DOHH2 (cell line): ENCODE measurements around the gene LTO1.

Source experiments
- EZH2phosphoT487 ChIP-seq: fragments of 200-600 bp; sonication (generic); IDR thresholded peaks from 2 replicates; pipeline ENCODE4 v1.6.1; 2017; ENCODE audit warnings: borderline replicate concordance, mild to moderate bottlenecking, antibody characterized with exemption, low read length, moderate library complexity, mixed read lengths
- TF ChIP-seq, protein P1 (sequence below): fragments of 200-600 bp; sonication (generic); IDR thresholded peaks from one replicate; pipeline ENCODE4 v1.5.1; 2014; ENCODE audit warnings: antibody characterized with exemption, mild to moderate bottlenecking, low read depth, low read length; ENCODE audit not compliant: poor library complexity, severe bottlenecking

DNA sequence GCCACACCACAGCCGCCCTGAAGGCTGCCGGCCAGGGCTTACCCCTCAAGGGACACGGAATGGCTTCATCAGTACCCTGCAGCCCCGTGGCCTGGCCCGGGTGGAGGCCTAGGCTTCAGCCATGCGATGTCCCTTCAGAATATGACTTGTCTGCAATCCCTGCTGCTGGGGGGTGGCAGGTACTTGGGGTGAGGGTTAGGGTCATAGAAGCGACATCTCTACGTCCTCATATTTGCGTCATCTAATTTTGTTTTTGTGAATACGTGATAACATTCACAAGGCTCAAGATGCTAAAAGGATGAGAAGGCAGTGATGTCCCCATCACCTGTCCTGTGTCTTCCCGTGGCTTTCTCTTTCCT, 27.8 kb downstream of the LTO1 start:
- TF ChIP-seq, protein P1, sequence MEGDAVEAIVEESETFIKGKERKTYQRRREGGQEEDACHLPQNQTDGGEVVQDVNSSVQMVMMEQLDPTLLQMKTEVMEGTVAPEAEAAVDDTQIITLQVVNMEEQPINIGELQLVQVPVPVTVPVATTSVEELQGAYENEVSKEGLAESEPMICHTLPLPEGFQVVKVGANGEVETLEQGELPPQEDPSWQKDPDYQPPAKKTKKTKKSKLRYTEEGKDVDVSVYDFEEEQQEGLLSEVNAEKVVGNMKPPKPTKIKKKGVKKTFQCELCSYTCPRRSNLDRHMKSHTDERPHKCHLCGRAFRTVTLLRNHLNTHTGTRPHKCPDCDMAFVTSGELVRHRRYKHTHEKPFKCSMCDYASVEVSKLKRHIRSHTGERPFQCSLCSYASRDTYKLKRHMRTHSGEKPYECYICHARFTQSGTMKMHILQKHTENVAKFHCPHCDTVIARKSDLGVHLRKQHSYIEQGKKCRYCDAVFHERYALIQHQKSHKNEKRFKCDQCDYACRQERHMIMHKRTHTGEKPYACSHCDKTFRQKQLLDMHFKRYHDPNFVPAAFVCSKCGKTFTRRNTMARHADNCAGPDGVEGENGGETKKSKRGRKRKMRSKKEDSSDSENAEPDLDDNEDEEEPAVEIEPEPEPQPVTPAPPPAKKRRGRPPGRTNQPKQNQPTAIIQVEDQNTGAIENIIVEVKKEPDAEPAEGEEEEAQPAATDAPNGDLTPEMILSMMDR: no peak
- TF ChIP-seq EZH2phosphoT487: no peak
